A673 (cell line): ENCODE results near the gene DENND5B. TPM values are rescaled to one million over a fixed set of nuclear protein-coding genes. Genes with fewer than 3 reads are reported as not detected.
A peak's percentile ranks its signal among the peaks of the same experiment; 100 is the strongest.

Experiments used
- BruUV-seq: library from RNA; stranded (reverse); fragments of 400-500 nt; replicated peaks from 2 replicates; lab custom pipeline; 2021; lab: Mats Ljungman, UMichigan
- CTCF ChIA-PET: fragments of 300-600 bp; sonication (Branson Sonifier 250); formaldehyde crosslinking; loops from one replicate; lab custom pipeline; 2022; ENCODE audit warnings: antibody characterized with exemption; lab: Charles Lee
- POLR2A ChIA-PET: fragments of 300-600 bp; sonication (Branson Sonifier 250); formaldehyde crosslinking; loops from one replicate; lab custom pipeline; 2022; ENCODE audit warnings: antibody characterized with exemption; ENCODE audit not compliant: low non-redundant PET; lab: Charles Lee
- DNase-seq: peaks from one replicate; pipeline ENCODE4 v3.0.0-alpha.2; 2015; ENCODE audit warnings: low spot score
- H3K27ac ChIP-seq: fragments of 200-600 bp; sonication (generic); 2 replicates; pipeline ENCODE4 v1.5.1; 2016; ENCODE audit warnings: mixed run types, low read depth, mild to moderate bottlenecking, mixed read lengths, antibody characterized with exemption, low read length; ENCODE audit not compliant: poor library complexity, severe bottlenecking
- H3K27me3 ChIP-seq: fragments of 200-600 bp; sonication (generic); replicated peaks from 2 replicates; pipeline ENCODE4 v1.6.1; 2017; ENCODE audit warnings: mixed run types, low read depth, mild to moderate bottlenecking, mixed read lengths, antibody characterized with exemption, low read length; ENCODE audit not compliant: insufficient read depth, poor library complexity
- H3K36me3 ChIP-seq: fragments of 200-600 bp; sonication (generic); 2 replicates; pipeline ENCODE4 v1.6.1; 2016; ENCODE audit warnings: mixed run types, mild to moderate bottlenecking, mixed read lengths, antibody characterized with exemption, low read length; ENCODE audit not compliant: insufficient read depth, poor library complexity, severe bottlenecking
- H3K4me1 ChIP-seq: fragments of 200-600 bp; sonication (generic); 2 replicates; pipeline ENCODE4 v1.6.1; 2017; ENCODE audit warnings: mixed run types, mild to moderate bottlenecking, mixed read lengths, antibody characterized with exemption, low read length; ENCODE audit not compliant: insufficient read depth, poor library complexity, severe bottlenecking
- H3K4me3 ChIP-seq: fragments of 200-600 bp; sonication (generic); 2 replicates; pipeline ENCODE4 v1.5.1; 2016; ENCODE audit warnings: low read depth, mixed run types, mild to moderate bottlenecking, mixed read lengths, low read length; ENCODE audit not compliant: poor library complexity, severe bottlenecking
- H3K9me3 ChIP-seq: fragments of 200-600 bp; sonication (generic); 2 replicates; pipeline ENCODE4 v1.6.1; 2016; ENCODE audit warnings: mixed run types, low read depth, mild to moderate bottlenecking, mixed read lengths, antibody characterized with exemption, low read length; ENCODE audit not compliant: poor library complexity, severe bottlenecking
- EZH2 ChIP-seq: fragments of 200-600 bp; sonication (generic); IDR thresholded peaks from 2 replicates; pipeline ENCODE4 v1.6.1; 2017; ENCODE audit warnings: borderline replicate concordance, low read depth, mild to moderate bottlenecking, mixed read lengths, antibody characterized with exemption, low read length; ENCODE audit not compliant: poor library complexity, severe bottlenecking
- intact Hi-C: fragments of 100-400 bp; cut with micrococcal nuclease; formaldehyde crosslinking; loops from one replicate; pipeline ENCODE4 v1.10.0; 2022; ENCODE audit not compliant: unreplicated experiment
- total RNA-seq: library from RNA; stranded (reverse); gene quantifications from 2 replicates; pipeline ENCODE4 v1.2.3, GENCODE V29; 2021
- TF ChIP-seq, protein P1 (sequence below): fragments of 300-800, 200-600 bp; sonication (generic); conservative IDR thresholded peaks from 2 replicates; pipeline ENCODE4 v1.5.1; 2017; ENCODE audit warnings: low read depth, mild to moderate bottlenecking, antibody characterized with exemption, low read length, moderate library complexity, mixed read lengths

Gene DENND5B
- total RNA-seq, 1 experiment from 2014 or later = 7.6 TPM

DNA sequence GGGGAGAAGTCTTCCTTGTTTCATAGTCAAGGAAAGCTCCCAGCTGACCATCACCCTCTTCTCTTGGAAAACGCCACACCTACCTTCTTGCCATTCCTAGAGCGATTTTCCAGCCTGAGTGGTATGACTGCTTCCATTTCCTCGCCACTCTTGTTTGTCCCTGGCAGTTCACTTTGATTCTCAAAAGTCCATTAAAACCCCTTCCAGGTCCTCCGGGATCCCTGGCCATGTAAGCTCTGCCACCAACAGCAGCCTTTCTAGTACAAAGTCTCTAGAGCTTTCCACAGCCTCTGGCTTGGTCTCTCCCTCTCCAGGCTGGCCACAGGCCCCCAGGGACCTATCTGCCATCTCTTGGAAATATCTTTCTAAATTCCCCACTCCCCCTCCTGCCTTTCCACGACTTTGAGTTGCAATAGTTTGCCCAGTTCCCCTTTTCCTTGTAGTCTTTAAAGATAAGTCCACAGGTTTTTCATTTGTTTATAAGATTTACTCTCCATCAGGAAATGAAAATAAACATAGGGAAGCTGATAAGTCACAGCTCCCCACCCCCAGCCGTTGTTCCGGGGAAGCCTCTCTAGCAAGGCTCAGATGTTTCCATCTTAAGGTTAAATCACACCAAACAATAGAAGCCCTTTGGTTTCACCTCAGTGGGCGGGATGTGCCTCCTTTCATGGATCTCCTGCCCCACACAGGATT, 222.1 kb downstream of the DENND5B start:
- no TSS peak for BruUV-seq
- H3K36me3 ChIP-seq = no peaks in the 10 kb centered on the region
- H3K9me3 ChIP-seq = no peaks in the 10 kb centered on the region
- H3K4me1 ChIP-seq = peaks cover 6% of the 10 kb centered on the region
- POLR2A ChIA-PET = no interaction called here
- intact Hi-C loops = no loop called here
- CTCF ChIA-PET = no interaction called here
- H3K27me3 ChIP-seq = no peaks in the 10 kb centered on the region
- no peak overlapping the region for H3K4me3 ChIP-seq
- TF ChIP-seq, protein P1, sequence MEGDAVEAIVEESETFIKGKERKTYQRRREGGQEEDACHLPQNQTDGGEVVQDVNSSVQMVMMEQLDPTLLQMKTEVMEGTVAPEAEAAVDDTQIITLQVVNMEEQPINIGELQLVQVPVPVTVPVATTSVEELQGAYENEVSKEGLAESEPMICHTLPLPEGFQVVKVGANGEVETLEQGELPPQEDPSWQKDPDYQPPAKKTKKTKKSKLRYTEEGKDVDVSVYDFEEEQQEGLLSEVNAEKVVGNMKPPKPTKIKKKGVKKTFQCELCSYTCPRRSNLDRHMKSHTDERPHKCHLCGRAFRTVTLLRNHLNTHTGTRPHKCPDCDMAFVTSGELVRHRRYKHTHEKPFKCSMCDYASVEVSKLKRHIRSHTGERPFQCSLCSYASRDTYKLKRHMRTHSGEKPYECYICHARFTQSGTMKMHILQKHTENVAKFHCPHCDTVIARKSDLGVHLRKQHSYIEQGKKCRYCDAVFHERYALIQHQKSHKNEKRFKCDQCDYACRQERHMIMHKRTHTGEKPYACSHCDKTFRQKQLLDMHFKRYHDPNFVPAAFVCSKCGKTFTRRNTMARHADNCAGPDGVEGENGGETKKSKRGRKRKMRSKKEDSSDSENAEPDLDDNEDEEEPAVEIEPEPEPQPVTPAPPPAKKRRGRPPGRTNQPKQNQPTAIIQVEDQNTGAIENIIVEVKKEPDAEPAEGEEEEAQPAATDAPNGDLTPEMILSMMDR = no peak
- TF ChIP-seq EZH2 = no peak
- no peak overlapping the region for H3K27ac ChIP-seq
- DNase-seq = peak; percentile 7

DNA sequence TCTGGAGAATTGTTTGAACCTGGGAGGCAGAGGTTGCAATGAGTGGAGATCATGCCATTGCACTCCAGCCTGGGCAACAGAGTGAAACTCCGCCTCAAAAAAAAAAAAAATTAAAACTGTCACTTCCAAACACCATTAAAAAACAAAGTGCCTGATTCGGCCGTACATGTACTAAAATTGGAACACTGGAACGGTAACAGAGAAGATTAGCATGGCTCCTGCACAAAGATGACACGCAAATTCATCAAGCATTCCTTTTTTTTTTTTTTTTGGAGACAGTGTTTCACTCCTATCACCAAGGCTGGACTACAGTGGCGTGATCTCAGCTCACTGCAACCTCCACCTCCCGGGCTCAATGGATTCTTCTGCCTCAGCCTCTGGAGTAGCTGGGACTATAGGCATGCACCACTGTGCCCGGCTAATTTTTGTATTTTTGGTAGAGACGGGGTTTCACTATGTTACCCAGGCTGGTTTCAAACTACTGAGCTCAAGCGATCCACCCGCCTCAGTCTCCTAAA, 224.8 kb downstream of the DENND5B start:
- no peak for DNase-seq
- no peaks in the 10 kb centered on the region for H3K9me3 ChIP-seq
- CTCF ChIA-PET = no interaction called here
- intact Hi-C loops = no loop called here
- no peaks in the 10 kb centered on the region for H3K36me3 ChIP-seq
- no peak overlapping the region for H3K27ac ChIP-seq
- no peaks in the 10 kb centered on the region for H3K27me3 ChIP-seq
- no TSS peak for BruUV-seq
- no peak overlapping the region for H3K4me3 ChIP-seq
- no peak for TF ChIP-seq EZH2
- TF ChIP-seq, protein P1 = no peak
- POLR2A ChIA-PET = no interaction called here
- H3K4me1 ChIP-seq = peaks cover 6% of the 10 kb centered on the region

DNA sequence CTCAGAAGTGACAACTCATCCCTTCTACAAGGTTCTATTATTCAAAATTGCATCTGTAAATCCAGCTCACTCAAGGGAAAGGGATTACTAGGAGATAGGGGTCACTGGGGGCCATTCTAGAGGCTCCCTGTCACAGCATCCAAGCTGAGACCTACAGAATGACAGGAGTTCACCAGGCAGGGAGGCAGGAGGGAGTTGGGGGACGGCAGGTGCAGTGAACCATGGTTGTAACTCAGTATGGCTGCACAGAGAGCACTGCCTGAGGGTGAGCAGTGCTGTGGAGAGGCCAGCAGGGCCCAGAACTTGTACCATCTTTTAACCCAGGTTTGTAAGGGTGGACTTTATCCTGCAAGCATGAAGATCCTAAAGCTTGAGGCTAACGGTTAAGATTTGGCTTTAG, 227.1 kb downstream of the DENND5B start:
- H3K27ac ChIP-seq = no peak overlapping the region
- no peaks in the 10 kb centered on the region for H3K27me3 ChIP-seq
- POLR2A ChIA-PET = no interaction called here
- intact Hi-C loops = no loop called here
- no peak overlapping the region for H3K4me3 ChIP-seq
- no peaks in the 10 kb centered on the region for H3K36me3 ChIP-seq
- H3K4me1 ChIP-seq = peaks cover 1% of the 10 kb centered on the region
- BruUV-seq = no TSS peak
- CTCF ChIA-PET = no interaction called here
- no peak for DNase-seq
- TF ChIP-seq, protein P1 = no peak
- TF ChIP-seq EZH2 = no peak
- H3K9me3 ChIP-seq = no peaks in the 10 kb centered on the region
